OCI-LY3 (cell line): ENCODE data around the gene ZYX.

Experiments
- H2AFZ ChIP-seq: fragments of 200-600, 300-600 bp; shearing (Covaris generic); 2 replicates; pipeline ENCODE4 v1.6.0; 2014; ENCODE audit warnings: antibody characterized with exemption, low read depth, low read length
- H3K27ac ChIP-seq: fragments of 200-600, 300-600 bp; sonication (generic); 2 replicates; pipeline ENCODE4 v1.5.1; 2014; ENCODE audit warnings: mild to moderate bottlenecking, low read length, moderate library complexity, mixed read lengths
- H3K27me3 ChIP-seq: fragments of 200-600, 300-600 bp; sonication (generic); 2 replicates; pipeline ENCODE4 v1.6.1; 2014; ENCODE audit warnings: low read depth, low read length, mixed read lengths
- H3K36me3 ChIP-seq: fragments of 200-600, 300-600 bp; sonication (generic); replicated peaks from 2 replicates; pipeline ENCODE3; 2014; ENCODE audit warnings: low read depth, low read length, mixed read lengths
- H3K4me1 ChIP-seq: fragments of 300-600, 200-600 bp; sonication (generic); 2 replicates; pipeline ENCODE4 v1.6.1; 2014; ENCODE audit warnings: low read length, mixed read lengths
- H3K4me2 ChIP-seq: fragments of 200-600, 300-600 bp; sonication (generic); 2 replicates; pipeline ENCODE4 v1.6.1; 2014; ENCODE audit warnings: low read length, mixed read lengths
- H3K4me3 ChIP-seq: fragments of 300-600, 200-600 bp; sonication (generic); 2 replicates; pipeline ENCODE4 v1.5.1; 2014; ENCODE audit warnings: antibody characterized with exemption, mild to moderate bottlenecking, low read length, moderate library complexity
- H3K79me2 ChIP-seq: fragments of 300-600, 200-600 bp; shearing (Covaris generic); 2 replicates; pipeline ENCODE4 v1.6.1; 2014; ENCODE audit warnings: mild to moderate bottlenecking, low read length, mixed read lengths
- H3K9ac ChIP-seq: fragments of 300-600, 200-600 bp; shearing (Covaris generic); 2 replicates; pipeline ENCODE4 v1.6.0; 2014; ENCODE audit warnings: mild to moderate bottlenecking, low read length, moderate library complexity
- H3K9me3 ChIP-seq: fragments of 200-600, 300-600 bp; shearing (Covaris generic); 2 replicates; pipeline ENCODE4 v1.6.1; 2014; ENCODE audit warnings: low read length, mixed read lengths; ENCODE audit not compliant: insufficient read depth
- H4K20me1 ChIP-seq: fragments of 200-600, 300-600 bp; sonication (generic); 2 replicates; pipeline ENCODE4 v1.6.1; 2016; ENCODE audit warnings: low read length, mixed read lengths; ENCODE audit not compliant: insufficient read depth
- CTCF ChIP-seq: fragments of 200-600, 300-600 bp; sonication (generic); IDR thresholded peaks from 2 replicates; pipeline ENCODE4 v1.5.1; 2014; ENCODE audit warnings: antibody characterized with exemption, low read length, low read depth
- EZH2phosphoT487 ChIP-seq: fragments of 200-600 bp; shearing (Covaris generic); IDR thresholded peaks from 2 replicates; pipeline ENCODE4 v1.6.1; 2018; ENCODE audit warnings: antibody characterized with exemption, mixed run types, low read depth

ZYX gene

GRCh38 chr7:143343596-143343995 is 37.5 kb upstream of the ZYX start:
- Histone ChIP-seq H2AFZ (no peak overlapping the region), H3K27me3 (peaks cover 34% of the 10 kb centered on the region), H3K4me2 (no peak overlapping the region), H4K20me1 (no peaks in the 10 kb centered on the region), H3K36me3 (no peaks in the 10 kb centered on the region), H3K27ac (no peak overlapping the region), H3K4me1 (no peaks in the 10 kb centered on the region), H3K9me3 (no peaks in the 10 kb centered on the region), H3K9ac (no peak overlapping the region), H3K79me2 (no peaks in the 10 kb centered on the region), H3K4me3 (no peak overlapping the region)
- no peak for TF ChIP-seq CTCF
- TF ChIP-seq EZH2phosphoT487: no peak

GRCh38 chr7:143345428-143345900 is 35.7 kb upstream of the ZYX start:
- H3K4me3 ChIP-seq: no peak overlapping the region
- no peaks in the 10 kb centered on the region for H3K4me1 ChIP-seq
- TF ChIP-seq CTCF (no peak), EZH2phosphoT487 (no peak)
- H4K20me1 ChIP-seq: no peaks in the 10 kb centered on the region
- H3K27me3 ChIP-seq: peaks cover 38% of the 10 kb centered on the region
- no peak overlapping the region for H3K27ac ChIP-seq
- H3K36me3 ChIP-seq: no peaks in the 10 kb centered on the region
- H3K79me2 ChIP-seq: no peaks in the 10 kb centered on the region
- H3K9me3 ChIP-seq: no peaks in the 10 kb centered on the region
- H3K4me2 ChIP-seq: no peak overlapping the region
- H3K9ac ChIP-seq: no peak overlapping the region
- no peak overlapping the region for H2AFZ ChIP-seq

GRCh38 chr7:143346018-143346417 is 35.1 kb upstream of the ZYX start:
- no peak overlapping the region for H3K4me2 ChIP-seq
- TF ChIP-seq EZH2phosphoT487 (no peak), CTCF (no peak)
- no peaks in the 10 kb centered on the region for H3K4me1 ChIP-seq
- no peak overlapping the region for H2AFZ ChIP-seq
- no peak overlapping the region for H3K4me3 ChIP-seq
- H3K27me3 ChIP-seq: peaks cover 39% of the 10 kb centered on the region
- no peak overlapping the region for H3K9ac ChIP-seq
- H4K20me1 ChIP-seq: no peaks in the 10 kb centered on the region
- H3K36me3 ChIP-seq: no peaks in the 10 kb centered on the region
- H3K79me2 ChIP-seq: no peaks in the 10 kb centered on the region
- no peaks in the 10 kb centered on the region for H3K9me3 ChIP-seq
- no peak overlapping the region for H3K27ac ChIP-seq

- H3K27me3 ChIP-seq: peaks cover 42% of the 10 kb centered on the region
- H3K27ac ChIP-seq: no peak overlapping the region
- H2AFZ ChIP-seq: no peak overlapping the region
- H3K9me3 ChIP-seq: no peaks in the 10 kb centered on the region
- TF ChIP-seq CTCF (no peak), EZH2phosphoT487 (no peak)
- no peak overlapping the region for H3K4me2 ChIP-seq
- H3K36me3 ChIP-seq: no peaks in the 10 kb centered on the region
- no peaks in the 10 kb centered on the region for H4K20me1 ChIP-seq
- no peak overlapping the region for H3K4me3 ChIP-seq
- no peaks in the 10 kb centered on the region for H3K79me2 ChIP-seq
- H3K9ac ChIP-seq: no peak overlapping the region
- no peaks in the 10 kb centered on the region for H3K4me1 ChIP-seq
These were observed 33.2 kb upstream of the ZYX start for GRCh38 chr7:143347950-143348349.
